Esophagus muscularis mucosa (tissue), 4 donors: Measurements from ENCODE around the gene MRPS22. TPM values are rescaled to one million over a fixed set of nuclear protein-coding genes. Genes with fewer than 3 reads are reported as not detected.

Experiments used
- DNase-seq: peaks from one replicate; pipeline ENCODE4 v3.0.0-alpha.2; 2017; ENCODE audit errors: extremely low spot score
- H3K27ac ChIP-seq, 4 donors: fragments of 200-600 bp; sonication (generic); replicated peaks in 1 of 4; 1 replicate in 3 of 4; 2 replicates in 1 of 4; pipeline ENCODE4 v1.5.1; 2016 to 2019; ENCODE audit warnings: mild to moderate bottlenecking in 1 of 4
- H3K27me3 ChIP-seq, 4 donors: fragments of 200-600 bp; sonication (generic); one replicate each; pipeline versions ENCODE4 v1.5.1 to v1.6.0; 2016 to 2019
- H3K36me3 ChIP-seq, 4 donors: fragments of 200-600 bp; sonication (generic); one replicate each; pipeline ENCODE4 v1.5.1; 2016 to 2019
- H3K4me1 ChIP-seq, 4 donors: fragments of 200-600 bp; sonication (generic); one replicate each; pipeline ENCODE4 v1.5.1; 2016 to 2019
- H3K4me3 ChIP-seq, 4 donors: fragments of 200-600 bp; sonication (generic); 1 replicate in 2 of 4; 2 replicates in 2 of 4; pipeline ENCODE4 v1.5.1; 2016 to 2019; ENCODE audit warnings: mild to moderate bottlenecking in 4 of 4, moderate library complexity in 1 of 4
- H3K9me3 ChIP-seq, 4 donors: fragments of 200-600 bp; sonication (generic); 1 replicate in 3 of 4; 2 replicates in 1 of 4; pipeline ENCODE4 v1.5.1; 2016 to 2019
- CTCF ChIP-seq, 3 experiments: fragments of 200-600 bp in 2 of 3; fragments of 450-650 bp in 1 of 3; sonication (generic) in 2 of 3; IDR thresholded peaks; one replicate each; pipeline ENCODE4 v1.5.1; 2017 to 2019; ENCODE audit warnings: antibody characterized with exemption in 3 of 3, mild to moderate bottlenecking in 2 of 3, moderate library complexity in 1 of 3
- EP300 ChIP-seq: sonication (generic); formaldehyde crosslinking; IDR thresholded peaks from one replicate; pipeline ENCODE4 v1.6.1; 2017; ENCODE audit warnings: antibody characterized with exemption
- POLR2A ChIP-seq: fragments of 450-650 bp; IDR thresholded peaks from one replicate; pipeline ENCODE4 v1.6.1; 2017; ENCODE audit warnings: antibody characterized with exemption, moderate library complexity, mild to moderate bottlenecking, low read depth
- POLR2AphosphoS5 ChIP-seq, 2 donors: sonication (generic); formaldehyde crosslinking; IDR thresholded peaks; one replicate each; pipeline ENCODE4 v1.6.1; 2017; ENCODE audit warnings: antibody characterized with exemption in 2 of 2
- WGBS: methylation state at CpG from one replicate; pipeline ENCODE4 v1.1.5; 2018; 5-methylcytosine and 5-hydroxymethylcytosine counted together
- intact Hi-C: fragments of 100-400 bp; cut with DNase I; formaldehyde crosslinking; loops from one replicate; pipeline ENCODE4 v1.15.1; 2023
- total RNA-seq, 4 donors: library from RNA; depleted of rRNA; stranded (reverse); fragments of >200 nt; gene quantifications; one replicate each; pipeline versions ENCODE4 v1.1.0 to v1.2.1, GENCODE V29; 2016

Gene MRPS22
- total RNA-seq, 4 donors from 2014 or later, result 37.0 to 50.9 (median 45.8) TPM

- no peaks in the 10 kb centered on the region for H3K9me3 ChIP-seq
- H3K4me3 ChIP-seq, result no peak overlapping the region
- DNase-seq, result no peak
- WGBS, result 95% methylated on average over 5 of the region's 5 CpGs
- TF ChIP-seq CTCF (IDR thresholded peaks at IDR 0.05) (no peak), EP300 (no peak), POLR2AphosphoS5 (IDR thresholded peaks at IDR 0.05) (no peak), POLR2A (no peak)
- H3K4me1 ChIP-seq, result peaks cover 0 to 8% (median 7%) of the 10 kb centered on the region in 4 donors
- H3K27me3 ChIP-seq, result peaks cover 0 to 36% (median 0%) of the 10 kb centered on the region in 4 donors
- intact Hi-C loops, result no loop called here
- H3K36me3 ChIP-seq, result no peaks in the 10 kb centered on the region
- H3K27ac ChIP-seq, result no peak overlapping the region
Measured at GRCh38 chr3:139327231-139327630, 16.6 kb upstream of the MRPS22 start.

- Histone ChIP-seq H3K27ac (no peak overlapping the region), H3K9me3 (no peaks in the 10 kb centered on the region), H3K4me3 (no peak overlapping the region), H3K4me1 (peaks cover 0 to 8% (median 7%) of the 10 kb centered on the region in 4 donors), H3K27me3 (peaks cover 0 to 41% (median 0%) of the 10 kb centered on the region in 4 donors), H3K36me3 (no peaks in the 10 kb centered on the region)
- no peak for DNase-seq
- TF ChIP-seq POLR2AphosphoS5 (IDR thresholded peaks at IDR 0.05) (no peak), EP300 (no peak), CTCF (IDR thresholded peaks at IDR 0.05) (no peak), POLR2A (no peak)
- intact Hi-C loops, result loop anchor here (2.0 kb wide), 2 partner anchors 217 to 391 kb away; no protein-coding TSS in a partner anchor
- WGBS, result 87% methylated on average over 6 of the region's 8 CpGs
Measured at GRCh38 chr3:139327861-139328260, 16.0 kb upstream of the MRPS22 start.

GRCh38 chr3:139328356-139328755 lies 15.5 kb upstream of the MRPS22 start:
- H3K36me3 ChIP-seq, result no peaks in the 10 kb centered on the region
- no peak for TF ChIP-seq POLR2A
- TF ChIP-seq CTCF (IDR thresholded peaks at IDR 0.05), result no peak
- no peak for TF ChIP-seq EP300
- TF ChIP-seq POLR2AphosphoS5 (IDR thresholded peaks at IDR 0.05), result no peak
- H3K4me1 ChIP-seq, result peaks cover 0 to 8% (median 7%) of the 10 kb centered on the region in 4 donors
- H3K4me3 ChIP-seq, result no peak overlapping the region
- peaks cover 0 to 41% (median 0%) of the 10 kb centered on the region in 4 donors for H3K27me3 ChIP-seq
- DNase-seq, result no peak
- no peak overlapping the region for H3K27ac ChIP-seq
- WGBS, result 94% methylated on average over 4 of the region's 4 CpGs
- no peaks in the 10 kb centered on the region for H3K9me3 ChIP-seq
- intact Hi-C loops, result loop anchor here (2.0 kb wide), 2 partner anchors 218 to 392 kb away; no protein-coding TSS in a partner anchor

- TF ChIP-seq CTCF (IDR thresholded peaks at IDR 0.05) (peak; percentile 90 to 98 (median 98)), POLR2A (no peak), EP300 (no peak), POLR2AphosphoS5 (IDR thresholded peaks at IDR 0.05) (peak in 1 of 2 donors; percentile 30)
- intact Hi-C loops, result loop anchor here (2.0 kb wide), 2 partner anchors 219 to 393 kb away; no protein-coding TSS in a partner anchor
- H3K27ac ChIP-seq, result no peak overlapping the region
- H3K4me1 ChIP-seq, result peaks cover 0 to 8% (median 7%) of the 10 kb centered on the region in 4 donors
- H3K4me3 ChIP-seq, result peak overlapping the region in 3 of 4 donors; percentile 10 to 25 (median 24)
- no peaks in the 10 kb centered on the region for H3K9me3 ChIP-seq
- no peaks in the 10 kb centered on the region for H3K36me3 ChIP-seq
- H3K27me3 ChIP-seq, result peaks cover 0 to 38% (median 0%) of the 10 kb centered on the region in 4 donors
- no peak for DNase-seq
- 19% methylated on average over 12 of the region's 25 CpGs for WGBS
Measured at GRCh38 chr3:139329364-139329850, 14.4 kb upstream of the MRPS22 start.
